M059J (cell line): ENCODE measurements around the gene CLCN4. TPM values are rescaled to one million over a fixed set of nuclear protein-coding genes. Genes with fewer than 3 reads are reported as not detected.

Source experiments
- DNase-seq: peaks from one replicate; pipeline ENCODE4 v3.0.0-alpha.2; 2012; ENCODE audit warnings: low read depth
- total RNA-seq: library from RNA; depleted of rRNA; stranded (reverse); fragments of >200 nt; shearing (Covaris generic); gene quantifications from 2 replicates; pipeline ENCODE4 v1.2.3, GENCODE V29; 2014; rRNA removed

The CLCN4 gene
- 1.7 and 3.0 TPM in 2 replicates for total RNA-seq

DNA sequence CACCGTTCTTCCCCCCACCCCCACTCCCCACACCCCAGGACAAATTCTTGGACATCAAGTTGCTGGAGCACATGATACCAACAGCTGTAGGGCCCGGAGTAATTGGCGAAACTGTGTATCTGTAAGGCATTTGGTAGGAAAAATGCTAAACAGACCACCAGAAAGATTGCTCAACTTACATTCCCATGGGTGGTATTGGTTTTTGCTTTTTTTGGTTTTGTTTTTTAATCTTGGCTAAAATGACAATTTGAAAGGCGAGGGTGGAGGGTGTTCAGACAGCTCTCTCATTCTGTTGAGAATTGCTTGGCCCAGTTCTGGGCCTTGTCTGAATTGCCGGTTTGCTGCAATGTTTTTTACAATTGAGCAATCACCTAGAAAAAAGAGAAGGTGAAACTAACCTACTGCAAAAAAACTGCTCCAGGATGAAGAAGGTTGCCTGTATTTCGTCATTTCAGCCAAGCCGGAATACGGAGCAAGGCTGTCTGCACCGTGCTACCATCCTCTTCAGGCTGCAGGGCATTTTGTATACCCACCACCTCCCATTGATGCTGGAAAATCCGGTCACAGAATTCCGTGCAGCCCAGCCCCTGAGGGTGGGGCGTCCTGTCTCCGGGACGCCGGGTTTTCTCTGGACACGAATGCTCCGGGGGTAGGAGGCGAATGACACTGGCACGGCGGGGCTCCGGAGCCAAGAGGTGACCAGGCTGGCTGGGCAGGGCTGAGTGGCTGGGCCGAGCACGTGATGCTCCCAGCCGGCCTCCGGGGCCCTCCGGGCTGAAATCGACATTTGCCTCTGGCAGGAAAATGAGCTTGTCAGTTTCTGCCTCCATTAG, at the start of gene CLCN4:
Gene CLCN4 (plus strand): TSS at position 777 of the 833 bp plus-strand sequence. CDS start 28,058 bp downstream, outside the sequence.
- DNase-seq, result peak; percentile 52

DNA sequence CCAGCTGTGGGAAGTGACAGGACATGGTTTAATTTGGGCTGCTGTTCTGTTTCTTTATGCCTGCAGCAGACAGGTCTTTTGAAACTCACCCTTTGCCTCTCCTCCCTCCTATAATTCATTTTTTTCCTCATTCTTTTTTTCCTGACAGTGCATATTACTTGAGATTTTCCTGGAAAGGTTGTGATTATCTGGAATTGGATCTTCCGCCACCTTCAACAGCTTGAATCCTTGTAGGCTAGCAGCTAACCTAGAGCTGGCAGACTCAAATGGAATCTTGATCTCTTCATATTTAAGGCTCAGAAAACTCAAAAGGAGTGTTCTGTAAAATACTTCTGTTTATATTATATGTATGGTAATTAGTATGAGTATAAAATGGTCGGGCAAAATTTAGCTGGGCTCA, 49.3 kb upstream of the CLCN4 start:
- DNase-seq, result no peak

DNA sequence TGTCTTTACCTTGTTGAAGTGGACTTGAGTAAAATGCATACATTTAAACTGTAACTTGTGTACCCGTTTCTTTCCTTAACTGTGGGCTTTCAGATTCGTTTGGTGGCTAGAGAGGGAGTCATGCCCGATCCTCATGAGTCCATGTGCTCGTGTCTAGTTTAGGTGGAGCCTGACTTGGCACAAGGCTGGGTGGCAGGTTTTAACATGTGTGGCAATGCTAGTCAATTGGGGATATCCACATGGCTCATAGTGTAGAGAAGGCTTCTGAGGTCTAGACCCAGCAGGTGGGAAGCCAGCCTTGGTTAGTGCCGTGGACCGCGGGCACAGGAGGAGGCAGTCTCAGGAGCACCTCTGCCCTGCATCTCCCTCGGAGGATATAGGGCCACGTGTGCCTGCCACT, 48.5 kb upstream of the CLCN4 start:
- no peak for DNase-seq

DNA sequence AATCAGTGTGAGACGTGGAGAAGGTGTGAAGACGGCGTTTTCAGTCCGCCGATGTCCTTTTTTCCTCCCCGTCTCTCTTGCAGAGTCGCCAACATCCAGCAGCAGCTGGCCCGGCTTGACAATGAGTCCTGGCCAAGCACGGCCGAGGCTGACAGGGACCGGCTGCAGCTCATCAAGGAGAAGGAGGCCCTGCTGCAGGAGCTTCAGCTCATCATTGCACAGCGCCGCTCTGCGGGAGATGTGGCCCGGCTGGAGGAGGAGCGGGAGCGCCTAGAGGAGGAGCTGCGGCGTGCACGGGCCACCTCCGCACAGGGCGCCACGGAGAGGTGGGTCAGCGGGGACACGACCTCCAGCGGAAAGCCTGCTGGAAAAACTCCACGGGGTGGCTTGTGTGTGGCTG, 47.1 kb upstream of the CLCN4 start:
- no peak for DNase-seq

DNA sequence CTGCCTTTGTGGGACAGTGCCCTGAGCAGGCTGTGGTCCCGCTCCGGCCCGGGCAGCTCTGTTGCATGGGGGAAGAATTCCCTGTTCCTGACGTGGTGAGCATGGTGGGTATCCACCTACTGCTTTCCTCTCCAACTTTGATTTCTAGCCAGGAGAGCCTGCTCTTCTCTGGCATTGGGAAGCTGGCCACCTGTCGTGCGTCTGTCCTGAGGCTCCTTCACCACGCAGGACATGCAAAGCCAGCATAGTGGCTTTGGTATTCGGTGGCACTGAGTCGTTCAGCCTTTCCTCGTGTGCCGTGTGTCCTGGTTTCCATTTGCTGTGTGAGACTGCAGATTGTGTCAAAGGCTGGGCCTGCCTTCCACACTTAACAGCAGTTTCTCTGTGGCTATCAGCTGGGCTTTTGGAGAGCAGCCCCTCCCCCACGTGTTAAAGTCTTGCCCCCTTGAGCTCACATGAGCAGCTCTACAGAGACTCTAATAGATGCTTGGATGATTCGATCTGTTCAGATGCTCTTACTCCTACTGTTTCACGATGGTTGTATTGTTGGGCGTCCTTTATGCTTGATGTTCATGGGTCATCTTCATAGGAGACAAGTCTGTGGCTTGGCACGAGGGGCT, 46.3 kb upstream of the CLCN4 start:
- DNase-seq, result no peak

DNA sequence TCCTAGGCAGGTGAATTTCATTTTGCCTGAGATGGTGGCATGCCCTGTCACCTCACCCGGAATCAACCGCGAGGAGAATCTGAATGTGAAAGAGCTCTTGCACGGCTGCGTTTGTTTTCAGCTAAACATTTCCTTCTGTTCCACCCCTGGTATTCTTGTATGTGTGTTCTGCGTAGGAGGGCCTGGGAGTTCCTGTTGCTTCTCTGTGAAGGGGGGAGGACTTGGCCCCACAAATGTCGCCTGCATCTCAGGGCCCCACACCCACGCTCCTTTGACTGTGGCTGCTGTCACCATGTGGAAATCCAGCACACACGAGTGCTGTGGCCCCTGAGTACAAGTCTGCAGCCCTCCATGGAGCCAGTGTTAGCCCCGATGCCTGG, 45.8 kb upstream of the CLCN4 start:
- no peak for DNase-seq

DNA sequence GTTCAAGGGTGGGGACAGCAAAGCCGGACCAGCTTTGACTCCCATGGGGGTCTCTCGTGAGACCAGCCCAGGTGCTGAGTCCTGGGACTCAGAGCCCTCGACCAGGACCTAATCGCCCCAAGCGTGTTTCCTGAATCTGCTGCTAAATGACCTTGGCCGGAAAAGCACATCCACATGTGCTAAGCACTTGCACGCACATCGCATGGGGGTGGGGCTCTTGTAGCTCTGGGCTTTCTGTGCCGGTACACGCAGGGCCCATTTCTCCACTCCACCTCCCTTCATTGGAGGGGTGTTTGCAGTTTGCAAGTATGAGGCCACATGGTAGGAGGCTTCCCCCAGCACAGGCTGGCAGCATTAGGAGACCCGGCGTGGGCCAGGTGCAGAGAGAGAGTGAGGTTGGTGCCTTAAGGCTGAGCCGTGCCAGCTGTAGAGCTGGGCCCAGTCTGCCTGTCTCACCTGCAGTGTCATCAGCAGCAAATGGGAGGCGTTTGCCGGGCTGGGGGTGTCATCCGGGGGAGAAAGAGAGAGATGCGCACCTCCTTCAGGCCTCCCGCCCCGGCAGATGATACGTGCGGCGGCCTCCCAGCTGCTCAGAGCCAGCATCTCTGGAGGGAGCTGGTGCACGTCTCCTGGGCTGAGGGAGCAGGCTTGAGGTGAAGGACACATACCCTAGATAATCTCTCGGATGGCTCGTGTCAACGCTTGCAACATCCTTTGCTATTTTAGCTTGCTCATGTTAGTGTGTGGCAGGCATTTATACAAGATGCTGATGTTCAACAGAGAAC, 45.2 kb upstream of the CLCN4 start:
- no peak for DNase-seq

DNA sequence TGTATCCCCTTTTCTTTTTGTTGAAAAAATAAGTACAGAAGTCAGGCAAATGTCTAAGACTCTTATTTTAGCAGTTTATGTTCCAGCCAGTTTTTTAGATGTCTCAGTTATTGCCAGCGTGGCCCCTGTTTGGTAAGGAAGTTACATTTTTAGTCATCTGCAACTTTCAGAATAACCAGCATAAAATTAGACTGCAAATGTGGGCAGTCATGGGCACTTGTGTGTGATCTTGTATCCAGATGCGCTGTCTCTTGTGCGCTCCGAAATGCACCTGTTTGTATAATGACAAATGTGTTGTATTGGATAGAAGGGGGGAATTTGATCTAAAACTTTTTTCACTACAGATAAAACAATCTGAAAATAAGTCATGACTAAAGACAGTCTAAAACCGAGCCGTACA, 44.3 kb upstream of the CLCN4 start:
- DNase-seq, result no peak

DNA sequence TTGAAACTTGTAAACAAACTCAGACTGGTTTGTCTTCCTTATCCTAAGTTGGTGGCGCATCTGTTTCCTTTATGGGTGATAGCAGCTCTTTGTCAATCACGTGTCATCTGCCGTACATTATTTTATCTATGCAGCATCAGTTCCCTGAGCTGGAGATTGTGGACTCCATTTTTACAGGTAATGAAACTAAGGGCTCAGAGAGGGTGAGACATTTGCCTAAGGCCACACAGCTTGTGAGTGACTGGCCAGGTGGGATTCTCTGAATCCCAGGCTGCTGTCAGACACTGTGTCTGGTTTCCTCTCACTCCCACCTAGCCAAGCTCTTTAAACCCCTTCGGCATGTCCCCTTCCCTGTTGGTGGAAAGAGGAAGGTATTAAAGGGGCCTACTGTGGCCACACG, 41.7 kb upstream of the CLCN4 start:
- DNase-seq, result no peak

DNA sequence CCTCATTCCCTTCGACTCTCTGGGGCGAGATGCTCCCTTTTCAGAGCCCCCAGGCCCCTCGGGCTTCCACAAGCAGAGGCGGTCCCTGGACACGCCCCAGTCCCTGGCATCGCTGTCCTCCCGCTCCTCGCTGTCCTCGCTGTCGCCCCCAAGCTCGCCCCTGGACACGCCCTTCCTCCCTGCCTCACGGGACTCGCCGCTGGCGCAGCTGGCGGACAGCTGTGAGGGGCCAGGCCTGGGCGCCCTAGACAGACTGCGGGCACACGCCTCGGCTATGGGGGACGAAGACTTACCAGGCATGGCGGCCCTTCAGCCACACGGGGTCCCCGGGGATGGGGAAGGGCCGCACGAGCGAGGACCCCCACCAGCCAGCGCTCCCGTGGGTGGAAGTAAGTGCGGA, 39.5 kb upstream of the CLCN4 start:
- no peak for DNase-seq

DNA sequence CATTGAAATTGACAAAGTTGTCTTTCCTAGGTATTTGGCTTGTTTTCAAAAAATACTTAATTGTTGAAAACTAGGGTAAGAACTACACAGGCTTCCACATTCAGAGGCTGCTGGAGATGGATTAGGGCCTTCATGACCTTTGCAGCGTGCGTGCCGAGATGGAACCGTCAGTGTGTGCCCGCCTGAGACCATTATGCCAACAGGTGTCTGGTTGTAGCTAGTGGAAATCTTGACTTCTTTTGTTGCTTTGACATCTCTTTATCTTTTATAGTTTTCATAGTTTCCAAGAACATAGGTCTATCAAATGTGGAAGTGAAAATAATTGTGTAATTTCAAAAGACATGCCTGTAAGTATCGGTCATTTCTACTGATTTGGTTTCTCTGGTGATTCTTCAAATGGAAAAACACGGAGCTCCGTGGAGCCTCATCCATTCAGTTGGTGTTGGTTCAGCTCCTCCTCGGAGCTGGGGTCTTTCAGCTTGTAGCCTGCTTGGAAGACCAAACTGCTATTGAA, 38.9 kb upstream of the CLCN4 start:
- DNase-seq, result no peak

DNA sequence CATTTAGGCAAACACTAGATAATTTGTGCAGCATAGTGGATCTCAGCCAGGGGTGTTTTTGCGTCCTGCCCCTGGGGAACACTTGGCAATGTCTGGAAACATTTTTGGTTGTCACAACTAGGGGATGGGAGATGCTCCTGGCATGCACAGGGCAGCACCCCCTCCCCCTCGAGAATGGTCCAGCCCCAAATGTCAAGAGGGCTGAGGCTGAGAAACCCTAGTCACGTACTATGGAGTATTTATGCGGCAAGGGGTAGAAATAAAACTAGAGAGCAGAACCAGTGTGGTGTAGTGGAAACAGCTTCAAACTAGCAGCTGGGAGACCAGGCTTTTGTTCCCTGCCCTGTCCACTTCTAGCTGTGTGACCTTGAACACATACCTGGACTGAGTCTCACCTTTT, 38.2 kb upstream of the CLCN4 start:
- DNase-seq, result no peak

DNA sequence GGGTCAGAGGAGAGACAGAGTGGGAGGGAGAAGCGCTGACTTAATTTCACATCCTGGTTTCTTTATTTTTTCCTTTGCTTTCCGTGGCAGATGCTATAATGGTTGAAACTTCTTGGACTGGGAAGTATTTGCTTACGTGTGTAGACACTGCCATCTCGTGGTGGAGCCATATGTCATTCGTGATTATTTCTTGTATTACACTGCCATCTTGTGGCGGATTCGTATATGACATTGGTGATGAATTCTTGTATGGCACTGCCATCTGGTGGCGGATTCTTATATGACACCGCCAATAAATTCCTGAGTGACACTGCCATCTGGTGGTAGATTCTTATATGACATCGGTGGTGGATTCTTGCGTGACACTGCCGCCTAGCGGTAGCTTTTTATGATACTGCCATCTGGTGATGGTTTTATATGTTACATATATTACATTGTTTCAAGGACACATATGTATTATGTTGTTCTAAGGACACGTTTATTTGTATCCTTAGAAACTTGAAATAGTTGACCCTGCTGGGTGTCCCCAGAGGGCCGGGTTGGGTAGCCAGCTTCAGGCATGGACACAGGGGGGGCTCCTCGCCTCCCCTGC, 37.3 kb upstream of the CLCN4 start:
- peak; percentile 61 for DNase-seq

DNA sequence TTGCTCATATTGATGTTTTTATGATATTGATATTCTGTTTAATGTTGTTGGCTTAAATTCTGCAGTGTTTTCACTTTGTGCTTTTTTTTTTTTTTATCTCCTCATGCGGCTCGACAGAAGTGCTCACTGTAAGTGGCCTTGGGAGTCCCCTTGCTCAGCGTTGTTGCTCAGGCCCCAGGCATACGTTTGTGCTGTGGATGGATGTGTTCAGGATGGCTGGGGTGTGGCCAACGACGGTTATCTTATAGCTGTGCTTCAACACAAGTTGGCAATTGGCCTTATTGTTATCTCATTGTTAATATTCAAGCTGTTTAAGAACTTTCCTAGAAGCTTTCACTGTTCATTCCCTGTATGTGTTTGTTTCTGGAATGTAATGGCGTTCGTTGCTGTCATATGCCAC, 36.4 kb upstream of the CLCN4 start:
- no peak for DNase-seq

DNA sequence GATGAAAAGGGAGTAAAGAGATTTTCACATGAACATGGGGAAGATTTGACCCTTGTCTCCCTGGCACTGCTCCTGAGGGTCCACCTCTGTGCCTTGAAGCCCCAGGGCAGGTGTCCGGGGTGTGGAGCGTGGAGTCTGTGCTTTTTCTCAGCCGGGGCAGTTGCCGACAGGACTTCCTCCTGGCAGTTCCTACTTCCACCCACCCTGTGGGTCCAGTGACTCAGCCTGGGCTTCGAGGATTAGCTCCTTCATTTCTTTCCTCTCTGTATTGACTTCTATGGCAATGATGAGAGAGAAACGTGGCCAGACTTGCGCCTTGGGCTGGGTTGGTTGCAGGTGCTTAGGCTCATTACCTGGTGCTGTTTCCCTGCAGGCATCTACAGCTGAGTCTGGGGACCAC, 35.9 kb upstream of the CLCN4 start:
- DNase-seq, result no peak

DNA sequence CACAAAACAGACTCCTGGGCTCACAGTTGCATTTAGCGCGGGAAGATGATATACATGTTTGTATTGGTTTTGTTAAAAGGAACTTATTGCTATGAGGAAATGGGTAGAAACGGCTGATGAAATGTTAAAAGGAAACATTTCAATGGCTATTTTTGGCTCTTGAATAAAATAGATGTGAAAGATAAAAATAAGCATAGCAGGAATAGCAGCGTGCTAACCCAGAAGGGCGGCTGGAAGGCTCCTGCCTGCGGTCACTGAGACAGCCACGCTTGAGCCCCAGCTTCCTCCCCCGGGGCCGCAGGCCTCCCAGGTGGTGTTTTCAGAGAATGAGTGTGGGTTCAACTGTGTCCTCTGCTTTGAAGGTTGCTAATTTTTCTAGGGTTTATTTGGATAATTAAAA, 35.0 kb upstream of the CLCN4 start:
- DNase-seq, result no peak

DNA sequence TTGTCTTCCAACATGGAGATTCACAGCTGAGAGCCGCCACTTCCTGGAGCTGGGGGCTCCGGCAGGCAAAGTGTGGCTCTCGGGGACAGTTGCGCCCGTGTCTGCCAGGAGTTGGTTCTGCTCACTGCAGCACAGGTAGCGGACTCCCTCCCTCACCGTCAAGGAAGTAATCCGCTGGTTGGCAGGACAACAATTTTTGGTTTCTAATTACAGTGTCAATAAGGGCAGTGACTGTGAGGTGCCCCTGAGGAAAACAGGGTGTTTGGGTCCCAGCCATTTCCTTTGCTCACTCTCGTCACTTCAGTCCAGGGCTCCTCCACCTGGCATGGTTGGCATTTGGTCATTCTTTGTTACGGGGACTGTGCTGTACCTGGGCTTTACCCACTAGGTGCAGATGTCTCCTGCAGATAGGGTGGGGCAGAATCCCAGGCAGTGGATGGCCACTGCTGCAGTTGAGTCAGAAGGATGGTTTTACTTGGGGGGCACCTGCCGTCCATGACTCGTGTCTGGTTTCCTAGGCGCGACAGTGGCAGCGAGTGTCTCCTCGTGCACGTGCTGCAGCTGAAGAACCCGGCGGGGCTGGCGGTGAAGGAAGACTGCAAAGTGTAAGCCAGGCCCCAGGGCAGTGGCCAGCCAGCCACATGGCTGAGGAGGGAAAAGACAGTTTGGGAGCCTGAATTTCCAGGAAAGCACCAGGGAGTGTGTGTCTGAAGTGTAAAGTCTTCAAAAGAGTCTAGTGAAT, 32.1 kb upstream of the CLCN4 start:
- DNase-seq, result no peak

DNA sequence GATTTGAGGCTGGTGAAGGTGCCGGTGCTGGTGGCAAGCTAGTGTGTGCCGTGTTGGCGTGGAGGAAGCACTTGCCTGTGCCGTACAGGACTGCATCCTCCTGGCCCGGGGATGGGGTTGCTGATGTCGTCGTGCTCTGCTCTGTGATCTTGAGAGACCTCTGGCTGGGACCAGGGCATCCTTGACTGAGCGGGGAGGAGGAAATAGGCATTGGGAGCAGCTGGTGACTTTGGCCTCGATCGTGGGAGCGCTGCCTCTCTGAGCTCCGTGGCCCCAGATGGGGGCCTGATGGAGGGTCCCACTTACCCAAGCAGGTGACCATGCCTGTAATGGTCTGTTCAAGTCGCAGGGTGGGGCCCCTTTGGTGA, 31.5 kb upstream of the CLCN4 start:
- no peak for DNase-seq

DNA sequence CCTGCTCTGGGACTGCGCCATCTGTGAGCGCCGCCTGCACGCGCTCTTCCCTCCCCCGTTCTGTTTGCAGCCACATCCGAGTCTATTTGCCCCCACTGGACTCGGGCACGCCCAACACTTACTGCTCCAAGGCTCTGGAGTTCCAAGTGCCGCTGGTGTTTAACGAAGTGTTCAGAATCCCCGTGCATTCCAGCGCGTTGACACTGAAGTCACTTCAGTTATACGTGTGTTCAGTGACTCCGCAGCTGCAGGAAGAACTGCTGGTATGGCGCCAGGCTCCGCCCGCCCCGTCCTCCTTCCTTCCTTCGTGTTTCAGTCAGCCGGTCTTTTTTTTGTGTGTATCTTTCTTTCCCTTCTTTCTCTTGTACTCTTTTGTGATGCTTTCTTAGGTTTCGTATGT, 30.7 kb upstream of the CLCN4 start:
- no peak for DNase-seq

DNA sequence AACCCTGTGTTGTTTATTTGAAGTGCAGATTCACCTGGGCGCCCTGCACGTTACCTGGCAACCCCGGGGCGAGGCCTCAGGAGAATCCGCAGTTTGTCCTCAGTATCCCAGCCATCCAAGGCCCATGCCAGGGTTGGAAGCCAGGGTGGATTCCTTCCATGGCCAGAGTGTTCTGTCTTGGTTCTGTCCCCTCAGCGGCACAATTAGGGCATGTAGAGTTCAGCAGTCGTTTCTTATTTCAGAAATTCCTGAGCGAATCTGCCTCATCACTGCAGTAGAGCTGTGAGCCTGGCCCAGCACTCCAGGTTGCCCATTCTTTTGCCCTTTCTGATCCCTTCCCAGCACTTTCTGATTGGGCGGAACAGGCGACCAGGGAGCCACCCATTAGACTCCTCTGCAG, 29.9 kb upstream of the CLCN4 start:
- no peak for DNase-seq

DNA sequence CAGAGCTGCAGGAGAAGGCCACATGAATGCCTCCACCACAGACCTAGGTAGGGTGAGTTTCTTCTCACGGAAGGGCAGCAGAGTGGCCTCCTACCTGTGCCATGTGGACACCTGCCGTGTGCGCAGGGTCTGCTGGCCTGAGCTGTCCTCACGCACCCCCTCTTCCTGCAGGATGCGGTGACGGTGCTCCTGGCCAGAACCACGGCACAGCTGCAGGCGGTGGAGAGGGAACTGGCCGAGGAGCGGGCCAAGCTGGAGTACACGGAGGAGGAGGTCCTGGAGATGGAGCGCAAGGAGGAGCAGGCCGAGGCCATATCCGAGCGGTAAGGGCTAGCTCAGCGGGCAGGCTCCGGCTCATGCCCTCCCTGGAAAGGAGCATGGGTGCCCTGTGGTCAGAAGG, 28.4 kb upstream of the CLCN4 start:
- DNase-seq, result no peak

DNA sequence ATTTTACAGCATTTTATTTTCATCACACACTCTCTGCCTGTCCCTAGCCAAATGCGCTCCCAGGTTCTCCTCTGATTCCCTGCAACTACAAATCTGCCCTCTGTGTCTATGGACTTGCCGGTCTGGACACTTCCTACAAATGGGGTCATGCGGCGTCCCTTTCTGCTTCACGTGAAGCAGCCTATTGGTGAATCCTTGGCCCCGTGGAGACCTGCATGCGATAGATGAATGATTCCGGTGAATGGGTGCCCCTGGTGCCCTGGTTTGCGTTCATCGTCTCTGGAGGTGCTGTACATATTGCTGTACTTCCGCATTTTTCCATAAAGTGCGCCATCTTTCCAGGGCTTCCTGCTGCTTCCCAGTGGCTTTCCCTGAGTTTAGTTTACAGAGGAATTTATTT, 27.5 kb upstream of the CLCN4 start:
- DNase-seq, result no peak
